Astrocyte (in vitro differentiated cells and primary cell): ENCODE results near the gene FBXL7. TPM values are rescaled to one million over a fixed set of nuclear protein-coding genes. Genes with fewer than 3 reads are reported as not detected.

ENCODE experiments used
- DNase-seq: peaks from one replicate; pipeline ENCODE4 v3.0.0-alpha.2; 2010; ENCODE audit warnings: low read depth
- FAIRE-seq: peaks from 2 replicates; lab custom pipeline; 2011; peaks lifted over from hg19 to GRCh38; lab: Jason Lieb, UNC
- H2AFZ ChIP-seq: 2 replicates; pipeline ENCODE4 v1.6.0; 2012; ENCODE audit warnings: low read depth, low read length, inconsistent platforms
- H3K27ac ChIP-seq: 2 replicates; pipeline ENCODE4 v1.5.1; 2011; ENCODE audit warnings: low read depth, low read length, inconsistent platforms
- H3K27me3 ChIP-seq: 2 replicates; pipeline ENCODE4 v1.6.0; 2011; ENCODE audit warnings: low read length, inconsistent platforms; ENCODE audit not compliant: insufficient read depth
- H3K36me3 ChIP-seq: 2 replicates; pipeline ENCODE4 v1.5.1; 2011; ENCODE audit warnings: low read length, inconsistent platforms; ENCODE audit not compliant: insufficient read depth
- H3K4me1 ChIP-seq: 2 replicates; pipeline ENCODE4 v1.5.1; 2011; ENCODE audit warnings: low read length, inconsistent platforms; ENCODE audit not compliant: insufficient read depth
- H3K4me2 ChIP-seq: 2 replicates; pipeline ENCODE4 v1.6.0; 2012; ENCODE audit warnings: low read length, inconsistent platforms
- H3K4me3 ChIP-seq: 2 replicates; pipeline ENCODE4 v1.5.1; 2011; ENCODE audit warnings: low read depth, mild to moderate bottlenecking, low read length, inconsistent platforms; ENCODE audit not compliant: insufficient read depth
- H3K79me2 ChIP-seq: 2 replicates; pipeline ENCODE4 v1.6.0; 2012; ENCODE audit warnings: mild to moderate bottlenecking, low read length, inconsistent platforms; ENCODE audit not compliant: insufficient read depth
- H3K9ac ChIP-seq: 2 replicates; pipeline ENCODE4 v1.6.0; 2012; ENCODE audit warnings: mild to moderate bottlenecking, low read length, inconsistent platforms
- H3K9me3 ChIP-seq: 2 replicates; pipeline ENCODE4 v1.5.1; 2012; ENCODE audit warnings: low read depth, mild to moderate bottlenecking, low read length, inconsistent platforms; ENCODE audit not compliant: insufficient read depth
- H4K20me1 ChIP-seq: 2 replicates; pipeline ENCODE4 v1.6.0; 2012; ENCODE audit warnings: low read length, inconsistent platforms; ENCODE audit not compliant: insufficient read depth
- H3K27ac Mint-ChIP-seq: one replicate; pipeline ENCODE4 v1.8.0; 2021; ENCODE audit warnings: mild to moderate bottlenecking, mixed read lengths; ENCODE audit not compliant: unreplicated experiment
- H3K27me3 Mint-ChIP-seq: one replicate; pipeline ENCODE4 v1.8.0; 2021; ENCODE audit warnings: low read depth, mixed read lengths; ENCODE audit not compliant: unreplicated experiment
- H3K36me3 Mint-ChIP-seq: one replicate; pipeline ENCODE4 v1.8.0; 2021; ENCODE audit warnings: low read depth, mixed read lengths; ENCODE audit not compliant: unreplicated experiment
- H3K4me1 Mint-ChIP-seq: one replicate; pipeline ENCODE4 v1.8.0; 2021; ENCODE audit warnings: low read depth, mixed read lengths; ENCODE audit not compliant: unreplicated experiment
- H3K4me3 Mint-ChIP-seq: one replicate; pipeline ENCODE4 v1.8.0; 2021; ENCODE audit warnings: mild to moderate bottlenecking, moderate library complexity, mixed read lengths; ENCODE audit not compliant: unreplicated experiment
- H3K9me3 Mint-ChIP-seq: one replicate; pipeline ENCODE4 v1.8.0; 2021; ENCODE audit warnings: mild to moderate bottlenecking, mixed read lengths; ENCODE audit not compliant: unreplicated experiment
- EZH2 ChIP-seq: IDR thresholded peaks from 2 replicates; pipeline ENCODE4 v1.6.1; 2012; ENCODE audit warnings: mild to moderate bottlenecking, low read length, inconsistent platforms; ENCODE audit not compliant: insufficient read depth
- total RNA-seq: library from RNA; stranded (reverse); gene quantifications from 2 replicates; pipeline ENCODE4 v1.2.1, GENCODE V29; 2021
- TF ChIP-seq, protein P1 (sequence below): IDR thresholded peaks from 2 replicates; pipeline ENCODE4 v1.5.1; 2011; ENCODE audit warnings: low read depth, mild to moderate bottlenecking, inconsistent platforms, low read length, moderate library complexity; ENCODE audit not compliant: insufficient read depth

Gene FBXL7
- total RNA-seq, 1 donor from 2014 or later: 21.0 TPM

DNA sequence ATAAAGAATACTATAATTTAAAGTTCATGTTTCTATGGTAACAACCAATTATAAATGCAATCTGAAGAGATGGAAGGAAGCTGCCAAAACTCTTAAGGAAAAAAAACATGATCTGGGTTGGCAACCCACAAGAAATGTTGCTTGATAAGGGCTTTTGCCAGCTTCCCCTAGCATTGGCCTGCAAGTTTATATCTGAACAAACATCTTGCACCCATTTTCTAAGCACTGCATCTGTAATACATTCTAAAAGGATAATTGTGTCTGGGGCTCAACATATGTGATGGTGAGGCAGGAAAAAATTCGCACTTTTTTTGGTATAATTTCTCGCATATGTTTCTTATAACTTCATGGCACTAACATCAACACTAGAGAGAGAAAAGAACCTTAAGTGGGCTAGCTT is 276.4 kb downstream of the FBXL7 start:
- Histone ChIP-seq H3K4me1 (no peaks in the 10 kb centered on the region), H4K20me1 (peaks cover 46% of the 10 kb centered on the region), H3K36me3 (no peaks in the 10 kb centered on the region), H3K27me3 (no peaks in the 10 kb centered on the region), H3K79me2 (peaks cover 3% of the 10 kb centered on the region), H3K4me2 (no peak overlapping the region), H3K4me3 (no peak overlapping the region), H3K9me3 (no peaks in the 10 kb centered on the region), H3K27ac (no peak overlapping the region), H2AFZ (no peak overlapping the region), H3K9ac (no peak overlapping the region)
- H3K36me3 Mint-ChIP-seq: no peaks in the 10 kb centered on the region
- TF ChIP-seq, protein P1, sequence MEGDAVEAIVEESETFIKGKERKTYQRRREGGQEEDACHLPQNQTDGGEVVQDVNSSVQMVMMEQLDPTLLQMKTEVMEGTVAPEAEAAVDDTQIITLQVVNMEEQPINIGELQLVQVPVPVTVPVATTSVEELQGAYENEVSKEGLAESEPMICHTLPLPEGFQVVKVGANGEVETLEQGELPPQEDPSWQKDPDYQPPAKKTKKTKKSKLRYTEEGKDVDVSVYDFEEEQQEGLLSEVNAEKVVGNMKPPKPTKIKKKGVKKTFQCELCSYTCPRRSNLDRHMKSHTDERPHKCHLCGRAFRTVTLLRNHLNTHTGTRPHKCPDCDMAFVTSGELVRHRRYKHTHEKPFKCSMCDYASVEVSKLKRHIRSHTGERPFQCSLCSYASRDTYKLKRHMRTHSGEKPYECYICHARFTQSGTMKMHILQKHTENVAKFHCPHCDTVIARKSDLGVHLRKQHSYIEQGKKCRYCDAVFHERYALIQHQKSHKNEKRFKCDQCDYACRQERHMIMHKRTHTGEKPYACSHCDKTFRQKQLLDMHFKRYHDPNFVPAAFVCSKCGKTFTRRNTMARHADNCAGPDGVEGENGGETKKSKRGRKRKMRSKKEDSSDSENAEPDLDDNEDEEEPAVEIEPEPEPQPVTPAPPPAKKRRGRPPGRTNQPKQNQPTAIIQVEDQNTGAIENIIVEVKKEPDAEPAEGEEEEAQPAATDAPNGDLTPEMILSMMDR: no peak
- TF ChIP-seq EZH2: no peak
- FAIRE-seq (no peak), DNase-seq (no peak)
- no peak overlapping the region for H3K27ac Mint-ChIP-seq
- H3K4me3 Mint-ChIP-seq: no peak overlapping the region
- no peaks in the 10 kb centered on the region for H3K27me3 Mint-ChIP-seq
- H3K4me1 Mint-ChIP-seq: no peaks in the 10 kb centered on the region
- H3K9me3 Mint-ChIP-seq: no peaks in the 10 kb centered on the region

DNA sequence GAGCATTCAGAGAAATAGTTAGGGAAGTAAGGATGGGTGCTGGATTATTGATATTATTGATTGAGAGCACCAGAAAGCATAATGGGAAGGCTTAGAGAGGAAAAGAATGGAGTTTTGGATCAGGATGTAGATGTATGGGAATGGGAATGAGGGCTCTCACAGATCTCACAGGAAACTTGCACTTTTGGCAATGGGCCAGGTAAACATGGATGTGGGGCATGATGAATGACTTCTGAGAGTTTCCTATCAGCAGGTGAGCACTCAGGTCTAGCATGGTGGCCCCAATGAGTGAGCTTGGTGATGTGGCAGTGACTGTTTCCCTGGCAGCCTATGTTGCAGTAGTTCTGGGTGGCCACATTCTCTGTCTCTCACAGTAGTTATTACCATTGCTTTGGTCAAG is 283.8 kb downstream of the FBXL7 start:
- H2AFZ ChIP-seq: no peak overlapping the region
- H3K27ac ChIP-seq: no peak overlapping the region
- Mint-ChIP-seq H3K4me1 (no peaks in the 10 kb centered on the region), H3K27ac (no peak overlapping the region), H3K36me3 (no peaks in the 10 kb centered on the region), H3K4me3 (no peak overlapping the region), H3K9me3 (no peaks in the 10 kb centered on the region), H3K27me3 (no peaks in the 10 kb centered on the region)
- H3K4me1 ChIP-seq: no peaks in the 10 kb centered on the region
- no peak overlapping the region for H3K4me2 ChIP-seq
- H3K4me3 ChIP-seq: no peak overlapping the region
- FAIRE-seq: no peak
- H3K9ac ChIP-seq: no peak overlapping the region
- TF ChIP-seq, protein P1: no peak
- TF ChIP-seq EZH2: no peak
- no peaks in the 10 kb centered on the region for H3K27me3 ChIP-seq
- peaks cover 2% of the 10 kb centered on the region for H3K79me2 ChIP-seq
- H3K9me3 ChIP-seq: no peaks in the 10 kb centered on the region
- H4K20me1 ChIP-seq: peaks cover 36% of the 10 kb centered on the region
- DNase-seq: no peak
- no peaks in the 10 kb centered on the region for H3K36me3 ChIP-seq

DNA sequence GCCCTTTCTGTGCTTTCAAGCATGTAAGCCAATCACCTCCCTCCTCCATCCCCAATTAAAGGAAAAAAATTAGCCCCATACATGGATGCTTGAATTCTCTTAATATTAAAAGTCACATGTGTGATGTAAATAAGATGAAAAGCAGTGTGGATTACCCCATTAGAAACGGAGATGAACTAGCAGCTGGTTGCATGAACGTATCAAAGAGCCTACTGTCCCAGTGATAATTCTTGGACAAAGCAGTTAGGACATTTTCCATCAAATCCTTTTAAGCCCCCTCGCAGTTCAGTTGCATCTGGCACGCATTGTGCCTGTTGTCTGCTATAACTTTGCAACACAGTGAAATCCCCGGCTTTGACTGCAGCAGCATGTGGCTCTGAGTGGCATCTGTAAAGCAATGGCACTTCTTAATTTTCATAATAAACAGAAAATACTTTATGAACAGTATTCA is 285.6 kb downstream of the FBXL7 start:
- H3K36me3 ChIP-seq: no peaks in the 10 kb centered on the region
- no peak overlapping the region for H3K4me3 ChIP-seq
- H3K79me2 ChIP-seq: peaks cover 7% of the 10 kb centered on the region
- H3K36me3 Mint-ChIP-seq: no peaks in the 10 kb centered on the region
- H3K9ac ChIP-seq: no peak overlapping the region
- H4K20me1 ChIP-seq: peaks cover 44% of the 10 kb centered on the region
- FAIRE-seq: no peak
- peaks cover 10% of the 10 kb centered on the region for H3K4me1 Mint-ChIP-seq
- no peak for DNase-seq
- H3K4me2 ChIP-seq: no peak overlapping the region
- H3K27ac Mint-ChIP-seq: no peak overlapping the region
- no peaks in the 10 kb centered on the region for H3K27me3 ChIP-seq
- H2AFZ ChIP-seq: no peak overlapping the region
- H3K9me3 Mint-ChIP-seq: no peaks in the 10 kb centered on the region
- H3K4me1 ChIP-seq: peaks cover 2% of the 10 kb centered on the region
- H3K27me3 Mint-ChIP-seq: no peaks in the 10 kb centered on the region
- TF ChIP-seq EZH2: no peak
- TF ChIP-seq, protein P1: no peak
- H3K9me3 ChIP-seq: no peaks in the 10 kb centered on the region
- no peak overlapping the region for H3K27ac ChIP-seq
- H3K4me3 Mint-ChIP-seq: no peak overlapping the region
